AG04449 (cell line): ENCODE measurements around the gene GON4L.
"Not testable (repeated sequence)": the region's sequence is repeated elsewhere in the genome, so short reads cannot be mapped to it uniquely, and the experiment has no call there.

Source experiments
- CTCF ChIA-PET: fragments of 350-600 bp; formaldehyde crosslinking; extraction: SDS; loops from one replicate; lab custom pipeline; 2021; ENCODE audit warnings: antibody characterized with exemption; lab: Yijun Ruan, JAX
- POLR2A ChIA-PET: fragments of 400-600, 350-600 bp; formaldehyde crosslinking; extraction: SDS; loops from one replicate; lab custom pipeline; 2020; ENCODE audit warnings: antibody characterized with exemption, inconsistent platforms; lab: Yijun Ruan, JAX
- DNase-seq: peaks from one replicate; pipeline ENCODE4 v3.0.0-alpha.2; 2010; ENCODE audit warnings: low read depth, low spot score
- H3K4me3 ChIP-seq: 2 replicates; pipeline ENCODE4 v1.5.1; 2011; ENCODE audit warnings: low read depth, mild to moderate bottlenecking, control low read depth, low read length
- CTCF ChIP-seq: IDR thresholded peaks from one replicate; pipeline ENCODE4 v1.5.1; 2011; ENCODE audit warnings: mild to moderate bottlenecking, moderate library complexity, low read length, control low read depth, inconsistent platforms; ENCODE audit not compliant: insufficient read depth; ENCODE audit errors: missing control alignments

The GON4L gene

GRCh38 chr1:155812878-155813277 is 44.1 kb downstream of the GON4L start:
- no peak overlapping the region for H3K4me3 ChIP-seq
- ChIA-PET POLR2A (no interaction called here), CTCF (no interaction called here)
- no peak for DNase-seq
- TF ChIP-seq CTCF: no peak

GRCh38 chr1:155809088-155809487 is 47.9 kb downstream of the GON4L start:
- H3K4me3 ChIP-seq: no peak overlapping the region
- ChIA-PET CTCF (interaction anchor here (1.2 kb wide), 1 partner anchor 108 kb away, joined by 3 read pairs; no protein-coding TSS in a partner anchor), POLR2A (no interaction called here)
- TF ChIP-seq CTCF: no peak
- no peak for DNase-seq

GRCh38 chr1:155801149-155801548 is 55.9 kb downstream of the GON4L start:
- no peak for TF ChIP-seq CTCF
- H3K4me3 ChIP-seq: no peak overlapping the region
- CTCF ChIA-PET: interaction anchor here (1.5 kb wide), 1 partner anchor 188 kb away, joined by 3 read pairs; no protein-coding TSS in a partner anchor
- POLR2A ChIA-PET: interaction anchor here (0.7 kb wide), 1 partner anchor 150 kb away, joined by 4 read pairs; no protein-coding TSS in a partner anchor
- no peak for DNase-seq

GRCh38 chr1:155795618-155796017 is 61.4 kb downstream of the GON4L start:
- CTCF ChIA-PET: not testable (repeated sequence)

GRCh38 chr1:155794605-155795245 is 62.3 kb downstream of the GON4L start:
- CTCF ChIA-PET: interaction anchor here (1.1 kb wide), 1 partner anchor 57 kb away, joined by 4 read pairs; no protein-coding TSS in a partner anchor
- no peak overlapping the region for H3K4me3 ChIP-seq
- no peak for DNase-seq
- TF ChIP-seq CTCF: no peak
- POLR2A ChIA-PET: no interaction called here

More at GRCh38 chr1:155795618-155796017, 61.4 kb downstream of the GON4L start:
- H3K4me3 ChIP-seq, POLR2A ChIA-PET, DNase-seq: not testable (repeated sequence)

GRCh38 chr1:155793213-155793612 is 63.8 kb downstream of the GON4L start:
- DNase-seq: no peak
- TF ChIP-seq CTCF: no peak
- H3K4me3 ChIP-seq: no peak overlapping the region
- ChIA-PET POLR2A (no interaction called here), CTCF (interaction anchor here (0.7 kb wide), 1 partner anchor 10 kb away, joined by 3 read pairs; no protein-coding TSS in a partner anchor)

- ChIA-PET POLR2A (no interaction called here), CTCF (no interaction called here)
- no peak for DNase-seq
- no peak for TF ChIP-seq CTCF
- H3K4me3 ChIP-seq: no peak overlapping the region
These were observed 79.4 kb downstream of the GON4L start for GRCh38 chr1:155777582-155777981.
